GM21717 (cell line): ENCODE data around the gene PGGHG.
"Not testable (repeated sequence)": the region's sequence is repeated elsewhere in the genome, so short reads cannot be mapped to it uniquely, and the experiment has no call there.

Experiments
- ATAC-seq: cut with Tn5 transposase; IDR thresholded peaks from one replicate; pipeline ENCODE4 v1.9.1; 2021; ENCODE audit warnings: mild to moderate bottlenecking, moderate library complexity; ENCODE audit not compliant: unreplicated experiment

The PGGHG gene

GRCh38 chr11:296171-297050 is 7.5 kb downstream of the PGGHG start:
- no peak for ATAC-seq

GRCh38 chr11:297051-297585 is 8.2 kb downstream of the PGGHG start:
- ATAC-seq: no peak

GRCh38 chr11:297586-298405 is 8.9 kb downstream of the PGGHG start:
- ATAC-seq: no peak

GRCh38 chr11:298406-299065 is 9.6 kb downstream of the PGGHG start:
- no peak for ATAC-seq

GRCh38 chr11:299081-299891 is 10.4 kb downstream of the PGGHG start, which contains the start of gene IFITM5:
IFITM5 (minus strand) TSS chr11:299526; CDS start chr11:299490, 36 bp downstream.
- no peak for ATAC-seq

GRCh38 chr11:299951-300735 is 11.2 kb downstream of the PGGHG start:
- no peak for ATAC-seq

- no peak for ATAC-seq
Observed at GRCh38 chr11:303363-303762, 14.4 kb downstream of the PGGHG start.

GRCh38 chr11:304061-304506 is 15.2 kb downstream of the PGGHG start:
- no peak for ATAC-seq

GRCh38 chr11:304915-305843 is 16.3 kb downstream of the PGGHG start:
- ATAC-seq: no peak

GRCh38 chr11:305844-306211 is 16.9 kb downstream of the PGGHG start:
- ATAC-seq: no peak

- ATAC-seq: no peak
Observed at GRCh38 chr11:306645-307371, 17.9 kb downstream of the PGGHG start.

GRCh38 chr11:307766-308708 is 19.1 kb downstream of the PGGHG start, which contains the start of gene IFITM2:
IFITM2 (plus strand) TSS chr11:307816; CDS start chr11:308193, 377 bp downstream.
- not testable (repeated sequence) for ATAC-seq

- not testable (repeated sequence) for ATAC-seq
Observed at GRCh38 chr11:308740-309665, 20.1 kb downstream of the PGGHG start.

GRCh38 chr11:309979-310572 is 21.1 kb downstream of the PGGHG start:
- ATAC-seq: not testable (repeated sequence)
